WTC11 (cell line): Measurements from ENCODE around the gene VWA5B1. TPM values are rescaled to one million over a fixed set of nuclear protein-coding genes. Genes with fewer than 3 reads are reported as not detected.

Experiments
- ATAC-seq: fragments of 200-7000 bp; cut with Tn5 transposase; 2 replicates; pipeline ENCODE4 v1.10.0; 2021; ENCODE audit warnings: mild to moderate bottlenecking, moderate library complexity
- CTCF ChIA-PET: fragments of 300-600 bp; sonication (Branson Sonifier 250); formaldehyde crosslinking; loops from one replicate; lab custom pipeline; 2021; ENCODE audit warnings: antibody characterized with exemption; lab: Charles Lee
- POLR2A ChIA-PET: fragments of 350-600 bp; sonication (Branson Sonifier 250); formaldehyde crosslinking; loops from one replicate; lab custom pipeline; 2021; ENCODE audit warnings: antibody characterized with exemption; lab: Charles Lee
- DNase-seq: peaks from one replicate; pipeline ENCODE4 v3.0.0; 2021; ENCODE audit warnings: low spot score
- H3K27ac Mint-ChIP-seq: 2 replicates; pipeline ENCODE4 v1.8.0; 2021; ENCODE audit warnings: mixed read lengths
- H3K27me3 Mint-ChIP-seq: 2 replicates; pipeline ENCODE4 v1.8.0; 2021; ENCODE audit warnings: low read depth, mild to moderate bottlenecking, moderate library complexity, mixed read lengths
- H3K36me3 Mint-ChIP-seq: 2 replicates; pipeline ENCODE4 v1.8.0; 2021; ENCODE audit warnings: mixed read lengths
- H3K4me1 Mint-ChIP-seq: 2 replicates; pipeline ENCODE4 v1.8.0; 2022; ENCODE audit warnings: mixed read lengths
- H3K4me3 Mint-ChIP-seq: 2 replicates; pipeline ENCODE4 v1.8.0; 2021; ENCODE audit warnings: mild to moderate bottlenecking, moderate library complexity, mixed read lengths
- H3K9me3 Mint-ChIP-seq: 2 replicates; pipeline ENCODE4 v1.8.0; 2021; ENCODE audit warnings: mixed read lengths
- EMX1 ChIP-seq: fragments of 250-450 bp; sonication (Bioruptor Pico); IDR thresholded peaks from 2 replicates; pipeline ENCODE4 v1.8.0; 2021; ENCODE audit warnings: mild to moderate bottlenecking
- FOXP1 ChIP-seq: sonication (generic); formaldehyde crosslinking; IDR thresholded peaks from 2 replicates; pipeline ENCODE4 v1.8.0; 2022; ENCODE audit warnings: missing genetic modification reagents, mild to moderate bottlenecking, moderate library complexity, borderline replicate concordance
- GTF2I ChIP-seq: fragments of 250-450 bp; sonication (Bioruptor Pico); conservative IDR thresholded peaks from 2 replicates; pipeline ENCODE4 v1.4.0; 2021; ENCODE audit warnings: mild to moderate bottlenecking
- JAZF1 ChIP-seq: fragments of 250-450 bp; sonication (Bioruptor Pico); IDR thresholded peaks from 2 replicates; pipeline ENCODE4 v1.9.0; 2021; ENCODE audit warnings: moderate library complexity, mild to moderate bottlenecking, inconsistent platforms
- JUN ChIP-seq: sonication (generic); formaldehyde crosslinking; IDR thresholded peaks from 2 replicates; pipeline ENCODE4 v1.8.0; 2023; ENCODE audit warnings: mild to moderate bottlenecking, missing genetic modification reagents
- KAT7 ChIP-seq: sonication (generic); formaldehyde crosslinking; IDR thresholded peaks from 2 replicates; pipeline ENCODE4 v1.8.1; 2023; ENCODE audit warnings: missing genetic modification reagents, mild to moderate bottlenecking, borderline replicate concordance
- NFATC4 ChIP-seq: fragments of 250-450 bp; sonication (Bioruptor Pico); IDR thresholded peaks from 2 replicates; pipeline ENCODE4 v1.9.0; 2021; ENCODE audit warnings: mild to moderate bottlenecking
- NR3C1 ChIP-seq: sonication (generic); formaldehyde crosslinking; conservative IDR thresholded peaks from 2 replicates; pipeline ENCODE4 v1.8.1; 2023; ENCODE audit warnings: low read depth, mild to moderate bottlenecking, missing genetic modification reagents
- SMAD4 ChIP-seq: sonication (generic); formaldehyde crosslinking; IDR thresholded peaks from 2 replicates; pipeline ENCODE4 v1.8.0; 2022; ENCODE audit warnings: mild to moderate bottlenecking, missing genetic modification reagents
- TEAD1 ChIP-seq: sonication (generic); formaldehyde crosslinking; IDR thresholded peaks from 2 replicates; pipeline ENCODE4 v1.8.0; 2022; ENCODE audit warnings: mild to moderate bottlenecking, missing genetic modification reagents
- TP53 ChIP-seq: sonication (generic); formaldehyde crosslinking; IDR thresholded peaks from 2 replicates; pipeline ENCODE4 v1.8.1; 2023; ENCODE audit warnings: mild to moderate bottlenecking, missing genetic modification reagents
- ZNF121 ChIP-seq: sonication (generic); formaldehyde crosslinking; IDR thresholded peaks from 2 replicates; pipeline ENCODE4 v1.8.0; 2023; ENCODE audit warnings: missing genetic modification reagents
- ZNF219 ChIP-seq: sonication (generic); formaldehyde crosslinking; IDR thresholded peaks from 2 replicates; pipeline ENCODE4 v1.8.0; 2023; ENCODE audit warnings: missing genetic modification reagents, mild to moderate bottlenecking, borderline replicate concordance
- ZNF232 ChIP-seq: sonication (generic); formaldehyde crosslinking; IDR thresholded peaks from 2 replicates; pipeline ENCODE4 v1.8.0; 2022; ENCODE audit warnings: mild to moderate bottlenecking, missing genetic modification reagents
- ZNF263 ChIP-seq: sonication (generic); formaldehyde crosslinking; IDR thresholded peaks from 2 replicates; pipeline ENCODE4 v1.8.1; 2022; ENCODE audit warnings: low read depth, mild to moderate bottlenecking, moderate library complexity, missing genetic modification reagents
- ZNF396 ChIP-seq: fragments of 250-450 bp; sonication (Bioruptor Pico); IDR thresholded peaks from 2 replicates; pipeline ENCODE4 v1.8.0; 2021; ENCODE audit warnings: mild to moderate bottlenecking, moderate library complexity, borderline replicate concordance
- total RNA-seq: library from RNA; stranded (reverse); gene quantifications from 3 replicates; pipeline ENCODE4 v1.2.3, GENCODE V29; 2021
- TF ChIP-seq, protein P1 (sequence below): fragments of 250-450 bp; sonication (Bioruptor Pico); IDR thresholded peaks from 2 replicates; pipeline ENCODE4 v1.8.0; 2021; ENCODE audit warnings: mild to moderate bottlenecking
- TF ChIP-seq, protein P2 (sequence below): sonication (generic); formaldehyde crosslinking; IDR thresholded peaks from 2 replicates; pipeline ENCODE4 v1.8.1; 2022; ENCODE audit warnings: mild to moderate bottlenecking, missing genetic modification reagents, moderate library complexity, borderline replicate concordance
- TF ChIP-seq, protein P3 (sequence below): sonication (generic); formaldehyde crosslinking; IDR thresholded peaks from 2 replicates; pipeline ENCODE4 v1.8.0; 2022; ENCODE audit warnings: missing genetic modification reagents
- TF ChIP-seq, protein P4 (sequence below): sonication (generic); formaldehyde crosslinking; conservative IDR thresholded peaks from 2 replicates; pipeline ENCODE4 v1.8.1; 2023; ENCODE audit warnings: mild to moderate bottlenecking, low read depth, missing genetic modification reagents, moderate library complexity

The VWA5B1 gene
- total RNA-seq, 1 experiment from 2014 or later: 1.5 TPM

DNA sequence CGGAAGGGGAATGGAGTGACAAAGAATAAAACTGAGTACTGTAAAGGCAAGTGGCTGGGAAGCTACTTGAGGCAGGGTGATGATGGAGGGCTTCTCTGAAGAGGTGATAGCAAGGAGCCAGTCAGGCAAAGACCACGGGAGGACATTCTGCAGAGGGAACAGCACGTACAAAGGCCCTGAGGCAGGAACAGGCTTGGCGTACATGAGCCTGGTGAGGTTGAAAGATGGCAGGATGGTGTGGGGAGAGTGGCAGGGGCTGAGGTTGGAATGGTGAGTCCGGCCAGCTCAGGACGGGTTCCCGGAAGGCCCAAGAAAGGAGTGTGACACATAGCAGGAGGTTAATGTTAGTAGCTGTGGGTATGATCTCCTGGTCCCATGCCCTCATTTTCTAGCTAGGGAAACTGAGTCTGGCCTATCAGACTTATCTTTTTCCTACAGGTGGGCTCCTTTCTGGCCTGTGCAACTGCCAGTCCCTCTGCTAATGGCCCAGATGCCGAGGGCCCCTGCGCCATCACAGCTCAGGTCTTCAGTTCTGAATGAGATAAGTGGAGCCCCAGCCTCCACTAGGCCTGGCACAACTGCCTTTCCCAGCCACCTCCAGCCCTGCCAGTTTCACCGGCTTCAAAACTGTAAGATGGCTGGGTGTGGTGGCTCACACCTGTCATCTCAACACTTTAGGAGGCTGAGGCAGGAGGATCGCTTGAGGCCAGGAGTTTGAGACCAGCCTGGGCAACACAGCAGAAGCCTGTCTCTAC, 87.0 kb downstream of the VWA5B1 start:
- ATAC-seq (no peak), DNase-seq (no peak)
- CTCF ChIA-PET: interaction anchor here (0.5 to 2.8 kb wide), 28 partner anchors 8 to 256 kb away, joined by 3 to 17 read pairs (median 4); no protein-coding TSS in a partner anchor
- Mint-ChIP-seq H3K4me3 (no peak overlapping the region), H3K4me1 (0 out of 2 replicates have a peak, but pooled peaks cover 6% of the 10 kb centered on the region), H3K27me3 (peaks cover 61% of the 10 kb centered on the region), H3K27ac (no peak overlapping the region), H3K36me3 (no peaks in the 10 kb centered on the region), H3K9me3 (no peaks in the 10 kb centered on the region)
- TF ChIP-seq ZNF263 (CRISPR knock-in tag) (no peak), ZNF396 (CRISPR knock-in tag) (no peak)
- TF ChIP-seq, protein P1, sequence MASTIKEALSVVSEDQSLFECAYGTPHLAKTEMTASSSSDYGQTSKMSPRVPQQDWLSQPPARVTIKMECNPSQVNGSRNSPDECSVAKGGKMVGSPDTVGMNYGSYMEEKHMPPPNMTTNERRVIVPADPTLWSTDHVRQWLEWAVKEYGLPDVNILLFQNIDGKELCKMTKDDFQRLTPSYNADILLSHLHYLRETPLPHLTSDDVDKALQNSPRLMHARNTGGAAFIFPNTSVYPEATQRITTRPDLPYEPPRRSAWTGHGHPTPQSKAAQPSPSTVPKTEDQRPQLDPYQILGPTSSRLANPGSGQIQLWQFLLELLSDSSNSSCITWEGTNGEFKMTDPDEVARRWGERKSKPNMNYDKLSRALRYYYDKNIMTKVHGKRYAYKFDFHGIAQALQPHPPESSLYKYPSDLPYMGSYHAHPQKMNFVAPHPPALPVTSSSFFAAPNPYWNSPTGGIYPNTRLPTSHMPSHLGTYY: no peak
- POLR2A ChIA-PET: no interaction called here

DNA sequence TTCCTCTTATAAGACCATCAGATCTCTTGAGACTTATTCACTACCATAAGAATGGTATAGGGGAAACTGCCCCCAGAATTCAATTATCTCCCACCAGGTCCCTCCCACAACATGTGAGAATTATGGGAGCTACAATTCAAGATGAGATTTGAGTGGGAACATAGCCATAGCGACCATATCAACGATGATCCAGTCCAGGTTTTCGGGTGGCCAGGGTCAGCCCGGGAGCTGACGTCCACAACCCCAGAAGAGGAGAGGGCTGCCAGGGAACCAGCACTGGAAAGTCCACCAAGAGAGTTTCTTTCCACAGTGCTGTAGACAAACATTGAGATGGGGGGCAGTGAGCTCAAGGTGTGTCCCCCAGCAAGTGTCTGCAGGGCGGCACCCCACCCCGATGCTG, 88.4 kb downstream of the VWA5B1 start:
- no peak overlapping the region for H3K4me3 Mint-ChIP-seq
- no peaks in the 10 kb centered on the region for H3K36me3 Mint-ChIP-seq
- ChIA-PET CTCF (interaction anchor here (0.8 to 2.7 kb wide), 5 partner anchors 17 to 166 kb away, joined by 3 to 15 read pairs (median 9); partner anchors contain the start of gene CAMK2N1), POLR2A (no interaction called here)
- 0 out of 2 replicates have a peak, but pooled peaks cover 3% of the 10 kb centered on the region for H3K4me1 Mint-ChIP-seq
- H3K27me3 Mint-ChIP-seq: peaks cover 54% of the 10 kb centered on the region
- ATAC-seq: no peak
- no peak for TF ChIP-seq JUN (CRISPR knock-in tag)
- TF ChIP-seq, protein P2, sequence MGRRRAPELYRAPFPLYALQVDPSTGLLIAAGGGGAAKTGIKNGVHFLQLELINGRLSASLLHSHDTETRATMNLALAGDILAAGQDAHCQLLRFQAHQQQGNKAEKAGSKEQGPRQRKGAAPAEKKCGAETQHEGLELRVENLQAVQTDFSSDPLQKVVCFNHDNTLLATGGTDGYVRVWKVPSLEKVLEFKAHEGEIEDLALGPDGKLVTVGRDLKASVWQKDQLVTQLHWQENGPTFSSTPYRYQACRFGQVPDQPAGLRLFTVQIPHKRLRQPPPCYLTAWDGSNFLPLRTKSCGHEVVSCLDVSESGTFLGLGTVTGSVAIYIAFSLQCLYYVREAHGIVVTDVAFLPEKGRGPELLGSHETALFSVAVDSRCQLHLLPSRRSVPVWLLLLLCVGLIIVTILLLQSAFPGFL (CRISPR knock-in tag): no peak
- no peak for TF ChIP-seq SMAD4 (CRISPR knock-in tag)
- TF ChIP-seq, protein P3, sequence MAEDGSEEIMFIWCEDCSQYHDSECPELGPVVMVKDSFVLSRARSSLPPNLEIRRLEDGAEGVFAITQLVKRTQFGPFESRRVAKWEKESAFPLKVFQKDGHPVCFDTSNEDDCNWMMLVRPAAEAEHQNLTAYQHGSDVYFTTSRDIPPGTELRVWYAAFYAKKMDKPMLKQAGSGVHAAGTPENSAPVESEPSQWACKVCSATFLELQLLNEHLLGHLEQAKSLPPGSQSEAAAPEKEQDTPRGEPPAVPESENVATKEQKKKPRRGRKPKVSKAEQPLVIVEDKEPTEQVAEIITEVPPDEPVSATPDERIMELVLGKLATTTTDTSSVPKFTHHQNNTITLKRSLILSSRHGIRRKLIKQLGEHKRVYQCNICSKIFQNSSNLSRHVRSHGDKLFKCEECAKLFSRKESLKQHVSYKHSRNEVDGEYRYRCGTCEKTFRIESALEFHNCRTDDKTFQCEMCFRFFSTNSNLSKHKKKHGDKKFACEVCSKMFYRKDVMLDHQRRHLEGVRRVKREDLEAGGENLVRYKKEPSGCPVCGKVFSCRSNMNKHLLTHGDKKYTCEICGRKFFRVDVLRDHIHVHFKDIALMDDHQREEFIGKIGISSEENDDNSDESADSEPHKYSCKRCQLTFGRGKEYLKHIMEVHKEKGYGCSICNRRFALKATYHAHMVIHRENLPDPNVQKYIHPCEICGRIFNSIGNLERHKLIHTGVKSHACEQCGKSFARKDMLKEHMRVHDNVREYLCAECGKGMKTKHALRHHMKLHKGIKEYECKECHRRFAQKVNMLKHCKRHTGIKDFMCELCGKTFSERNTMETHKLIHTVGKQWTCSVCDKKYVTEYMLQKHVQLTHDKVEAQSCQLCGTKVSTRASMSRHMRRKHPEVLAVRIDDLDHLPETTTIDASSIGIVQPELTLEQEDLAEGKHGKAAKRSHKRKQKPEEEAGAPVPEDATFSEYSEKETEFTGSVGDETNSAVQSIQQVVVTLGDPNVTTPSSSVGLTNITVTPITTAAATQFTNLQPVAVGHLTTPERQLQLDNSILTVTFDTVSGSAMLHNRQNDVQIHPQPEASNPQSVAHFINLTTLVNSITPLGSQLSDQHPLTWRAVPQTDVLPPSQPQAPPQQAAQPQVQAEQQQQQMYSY (CRISPR knock-in tag): peak; percentile 82
- TF ChIP-seq, all 79 proteins: peak for 1
- Mint-ChIP-seq H3K9me3 (no peaks in the 10 kb centered on the region), H3K27ac (no peak overlapping the region)
- DNase-seq: no peak

DNA sequence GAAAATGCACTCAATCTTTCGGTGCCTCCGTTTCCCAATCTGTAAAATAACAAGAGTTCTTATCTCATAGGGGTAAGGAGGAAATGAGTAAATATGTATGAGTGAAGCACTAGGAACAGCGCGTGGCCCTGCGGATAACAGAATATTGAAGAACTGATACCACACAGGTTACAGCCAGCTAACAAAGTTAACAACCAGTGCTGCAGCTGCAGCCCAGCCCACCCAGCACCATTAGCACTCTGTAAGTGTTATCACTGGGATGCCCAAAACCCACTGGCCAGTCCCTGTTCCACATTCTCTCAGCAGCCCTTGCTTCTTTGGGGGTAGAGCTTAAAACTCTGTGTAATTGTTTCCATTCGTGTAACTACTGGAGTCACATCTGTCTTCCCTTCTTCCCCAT, 89.5 kb downstream of the VWA5B1 start:
- no peak for DNase-seq
- ChIA-PET POLR2A (no interaction called here), CTCF (interaction anchor here (2.5 to 2.7 kb wide), 3 partner anchors 18 to 167 kb away, joined by 9 to 15 read pairs (median 10); no protein-coding TSS in a partner anchor)
- Mint-ChIP-seq H3K4me3 (no peak overlapping the region), H3K36me3 (no peaks in the 10 kb centered on the region), H3K27ac (no peak overlapping the region), H3K27me3 (peaks cover 53% of the 10 kb centered on the region), H3K9me3 (no peaks in the 10 kb centered on the region), H3K4me1 (peaks cover 11% of the 10 kb centered on the region)
- TF ChIP-seq TP53 (CRISPR knock-in tag) (no peak), TEAD1 (CRISPR knock-in tag) (no peak), ZNF396 (CRISPR knock-in tag) (no peak)
- no peak for ATAC-seq

DNA sequence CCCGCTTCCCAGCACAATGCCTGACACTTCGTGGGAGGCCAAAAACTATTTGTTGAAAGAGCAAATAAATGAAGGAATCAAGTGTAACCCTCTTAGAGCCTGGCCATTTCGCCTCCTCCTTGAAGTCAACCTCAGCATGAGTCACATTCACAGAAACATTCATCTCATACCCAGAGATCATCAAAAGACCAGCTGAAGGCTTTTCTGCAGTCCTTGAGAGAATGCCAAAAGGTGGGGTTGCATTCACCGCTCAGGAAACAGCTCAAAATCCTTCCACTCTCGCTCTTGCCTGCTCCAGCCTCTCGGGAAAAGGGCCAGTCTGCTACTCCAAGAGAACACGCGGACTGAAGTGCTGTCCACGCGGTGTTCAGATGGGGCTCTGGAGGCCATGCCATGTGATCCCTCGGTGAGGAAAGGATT, 90.0 kb downstream of the VWA5B1 start:
- Mint-ChIP-seq H3K27me3 (peaks cover 52% of the 10 kb centered on the region), H3K4me3 (no peak overlapping the region), H3K36me3 (no peaks in the 10 kb centered on the region), H3K9me3 (no peaks in the 10 kb centered on the region), H3K27ac (no peak overlapping the region), H3K4me1 (peaks cover 15% of the 10 kb centered on the region)
- ChIA-PET CTCF (interaction anchor here (2.5 to 2.7 kb wide), 3 partner anchors 19 to 168 kb away, joined by 9 to 15 read pairs (median 10); no protein-coding TSS in a partner anchor), POLR2A (no interaction called here)
- ATAC-seq: no peak
- no peak for DNase-seq
- no peak for TF ChIP-seq SMAD4 (CRISPR knock-in tag)
- TF ChIP-seq NR3C1: no peak
- no peak for TF ChIP-seq ZNF121
- TF ChIP-seq JUN (CRISPR knock-in tag): no peak
- TF ChIP-seq EMX1: no peak
- TF ChIP-seq ZNF232: no peak
- TF ChIP-seq NFATC4: no peak
- no peak for TF ChIP-seq FOXP1 (CRISPR knock-in tag)
- TF ChIP-seq GTF2I (CRISPR knock-in tag): no peak
- no peak for TF ChIP-seq JAZF1
- no peak for TF ChIP-seq KAT7
- TF ChIP-seq, protein P4, sequence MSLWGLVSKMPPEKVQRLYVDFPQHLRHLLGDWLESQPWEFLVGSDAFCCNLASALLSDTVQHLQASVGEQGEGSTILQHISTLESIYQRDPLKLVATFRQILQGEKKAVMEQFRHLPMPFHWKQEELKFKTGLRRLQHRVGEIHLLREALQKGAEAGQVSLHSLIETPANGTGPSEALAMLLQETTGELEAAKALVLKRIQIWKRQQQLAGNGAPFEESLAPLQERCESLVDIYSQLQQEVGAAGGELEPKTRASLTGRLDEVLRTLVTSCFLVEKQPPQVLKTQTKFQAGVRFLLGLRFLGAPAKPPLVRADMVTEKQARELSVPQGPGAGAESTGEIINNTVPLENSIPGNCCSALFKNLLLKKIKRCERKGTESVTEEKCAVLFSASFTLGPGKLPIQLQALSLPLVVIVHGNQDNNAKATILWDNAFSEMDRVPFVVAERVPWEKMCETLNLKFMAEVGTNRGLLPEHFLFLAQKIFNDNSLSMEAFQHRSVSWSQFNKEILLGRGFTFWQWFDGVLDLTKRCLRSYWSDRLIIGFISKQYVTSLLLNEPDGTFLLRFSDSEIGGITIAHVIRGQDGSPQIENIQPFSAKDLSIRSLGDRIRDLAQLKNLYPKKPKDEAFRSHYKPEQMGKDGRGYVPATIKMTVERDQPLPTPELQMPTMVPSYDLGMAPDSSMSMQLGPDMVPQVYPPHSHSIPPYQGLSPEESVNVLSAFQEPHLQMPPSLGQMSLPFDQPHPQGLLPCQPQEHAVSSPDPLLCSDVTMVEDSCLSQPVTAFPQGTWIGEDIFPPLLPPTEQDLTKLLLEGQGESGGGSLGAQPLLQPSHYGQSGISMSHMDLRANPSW: no peak
- TF ChIP-seq ZNF219: no peak
